Erythroblast (primary cell): Measurements from ENCODE around the gene DPF3.

Source experiments
- GATA1 ChIP-seq: IDR thresholded peaks from 2 replicates; pipeline ENCODE4 v1.6.1; 2011; ENCODE audit warnings: low read depth, mild to moderate bottlenecking, control low read depth, low read length, moderate library complexity
- POLR2A ChIP-seq: IDR thresholded peaks from 2 replicates; pipeline ENCODE4 v1.6.1; 2011; ENCODE audit warnings: mild to moderate bottlenecking, low read length

GRCh38 chr14:72775923-72776554 is 117.9 kb downstream of the DPF3 start:
- TF ChIP-seq POLR2A (no peak), GATA1 (no peak)
